ENCODE measurements around the gene UBE2J1. TPM values are rescaled to one million over a fixed set of nuclear protein-coding genes. Genes with fewer than 3 reads are reported as not detected.

Gene UBE2J1
- total RNA-seq, 1 donor = 50.9 TPM

GRCh38 chr6:89368107-89368506, 15.6 kb upstream of the UBE2J1 start:
- peak; percentile 93 for TF ChIP-seq CTCF (IDR thresholded peaks at IDR 0.05; ENCODE audit: insufficient read depth, low read length)
- peak; percentile 71 for DNase-seq (ENCODE audit: low read depth)

GRCh38 chr6:89364586-89364985, 12.1 kb upstream of the UBE2J1 start:
- no peak overlapping the region for H3K4me3 ChIP-seq (ENCODE audit: low read depth, low read length)
- no peak for DNase-seq (ENCODE audit: low read depth)
- no peak for TF ChIP-seq CTCF (IDR thresholded peaks at IDR 0.05; ENCODE audit: insufficient read depth, low read length)

More at GRCh38 chr6:89368107-89368506, 15.6 kb upstream of the UBE2J1 start:
- H3K4me3 ChIP-seq (ENCODE audit: low read depth, low read length) = no peak overlapping the region

GRCh38 chr6:89361171-89361570, 8.6 kb upstream of the UBE2J1 start:
- no peak for DNase-seq (ENCODE audit: low read depth)
- no peak for TF ChIP-seq CTCF (IDR thresholded peaks at IDR 0.05; ENCODE audit: insufficient read depth, low read length)
- no peak overlapping the region for H3K4me3 ChIP-seq (ENCODE audit: low read depth, low read length)

- TF ChIP-seq CTCF (IDR thresholded peaks at IDR 0.05; ENCODE audit: insufficient read depth, low read length) = no peak
- DNase-seq (ENCODE audit: low read depth) = peak; percentile 7
- no peak overlapping the region for H3K4me3 ChIP-seq (ENCODE audit: low read depth, low read length)
Observed at GRCh38 chr6:89360415-89360999, 8.0 kb upstream of the UBE2J1 start.

GRCh38 chr6:89359561-89359960, 7.0 kb upstream of the UBE2J1 start:
- no peak for DNase-seq (ENCODE audit: low read depth)
- no peak overlapping the region for H3K4me3 ChIP-seq (ENCODE audit: low read depth, low read length)
- TF ChIP-seq CTCF (IDR thresholded peaks at IDR 0.05; ENCODE audit: insufficient read depth, low read length) = no peak

GRCh38 chr6:89357390-89357789, 4.9 kb upstream of the UBE2J1 start:
- TF ChIP-seq CTCF (IDR thresholded peaks at IDR 0.05; ENCODE audit: insufficient read depth, low read length) = no peak
- no peak overlapping the region for H3K4me3 ChIP-seq (ENCODE audit: low read depth, low read length)
- no peak for DNase-seq (ENCODE audit: low read depth)

- no peak overlapping the region for H3K4me3 ChIP-seq (ENCODE audit: low read depth, low read length)
- no peak for TF ChIP-seq CTCF (IDR thresholded peaks at IDR 0.05; ENCODE audit: insufficient read depth, low read length)
- no peak for DNase-seq (ENCODE audit: low read depth)
Observed at GRCh38 chr6:89356642-89357170, 4.2 kb upstream of the UBE2J1 start.

Measured in fibroblast of the aortic adventitia (primary cell).